BLaER1 (cell line): ENCODE measurements around the gene RASGRP3.
A peak's percentile ranks its signal among the peaks of the same experiment; 100 is the strongest.

Experiments used
- H3K27ac ChIP-seq: shearing (Covaris generic); formaldehyde crosslinking; 2 replicates; pipeline ENCODE4 v1.8.1; 2022
- H3K27me3 ChIP-seq: shearing (Covaris generic); formaldehyde crosslinking; 2 replicates; pipeline ENCODE4 v1.8.1; 2022
- H3K36me3 ChIP-seq: shearing (Covaris generic); formaldehyde crosslinking; 2 replicates; pipeline ENCODE4 v1.8.1; 2022
- H3K4me1 ChIP-seq: shearing (Covaris generic); formaldehyde crosslinking; 2 replicates; pipeline ENCODE4 v1.8.1; 2022
- H3K4me2 ChIP-seq: shearing (Covaris generic); formaldehyde crosslinking; 2 replicates; pipeline ENCODE4 v1.8.1; 2022
- H3K4me3 ChIP-seq: shearing (Covaris generic); formaldehyde crosslinking; 2 replicates; pipeline ENCODE4 v1.8.1; 2022
- H3K9ac ChIP-seq: shearing (Covaris generic); formaldehyde crosslinking; 2 replicates; pipeline ENCODE4 v1.8.1; 2022
- H3K9me3 ChIP-seq: shearing (Covaris generic); formaldehyde crosslinking; 2 replicates; pipeline ENCODE4 v1.8.1; 2022
- H4K20me1 ChIP-seq: shearing (Covaris generic); formaldehyde crosslinking; 2 replicates; pipeline ENCODE4 v1.8.1; 2022
- Cebpa-rat ChIP-seq: shearing (Covaris generic); IDR thresholded peaks from 2 replicates; pipeline ENCODE4 v1.8.1; 2022

The RASGRP3 gene

DNA sequence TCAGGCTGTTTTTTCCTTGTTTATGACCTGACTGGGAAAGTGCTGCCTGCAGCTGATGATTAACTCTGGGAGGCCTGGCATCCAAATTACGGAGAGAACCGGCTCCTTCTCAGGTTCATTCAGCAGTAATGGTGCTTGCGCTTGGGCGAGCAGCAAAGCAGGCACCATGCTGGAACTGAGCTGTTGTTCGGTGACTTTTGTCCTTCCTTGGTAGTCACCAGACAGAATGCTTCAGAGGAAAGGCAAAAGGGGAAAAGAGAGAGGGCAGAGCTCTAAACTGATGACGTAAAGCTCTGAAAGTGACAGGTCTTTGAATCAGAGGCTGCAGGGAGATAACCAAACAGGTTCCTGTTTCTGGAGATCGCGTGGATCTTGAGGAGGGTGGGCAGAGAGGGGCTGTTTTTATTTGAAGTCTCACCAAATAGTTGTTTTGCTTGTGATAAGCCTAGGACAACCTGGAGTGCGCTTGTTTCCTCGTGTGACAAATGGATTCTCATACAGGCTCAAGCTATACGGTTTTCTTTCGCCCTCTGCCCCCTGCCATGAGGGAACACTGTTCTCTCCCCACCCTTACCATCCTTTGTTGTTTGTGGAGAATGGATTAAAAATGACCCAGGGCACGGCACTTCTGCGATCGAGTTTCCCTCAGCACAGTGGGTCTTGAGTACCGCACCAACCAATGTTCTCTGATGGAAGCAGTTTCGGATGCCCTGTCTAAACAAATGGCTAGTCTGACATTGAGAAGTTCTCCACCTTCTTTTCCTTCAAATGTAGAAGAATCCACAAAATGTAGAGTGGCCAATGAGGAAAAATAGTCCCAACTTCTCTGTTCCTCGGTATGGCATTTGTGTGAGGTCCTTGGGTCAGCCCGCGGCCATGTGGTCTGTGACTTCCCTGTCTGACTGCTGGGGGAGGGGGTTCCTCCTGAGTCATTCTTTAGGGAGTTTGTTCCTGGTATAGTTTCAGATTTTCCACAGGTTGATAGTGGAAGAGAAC is 1.3 kb downstream of the RASGRP3 start:
- Histone ChIP-seq H3K4me3 (0 out of 2 replicates have a peak overlapping the region, but pooled peaks have one; percentile 66), H3K9me3 (no peaks in the 10 kb centered on the region), H4K20me1 (no peaks in the 10 kb centered on the region), H3K27me3 (no peaks in the 10 kb centered on the region), H3K4me1 (peaks cover 32% of the 10 kb centered on the region), H3K36me3 (no peaks in the 10 kb centered on the region), H3K4me2 (peak overlapping the region; percentile 81), H3K9ac (no peak overlapping the region), H3K27ac (no peak overlapping the region)
- TF ChIP-seq Cebpa-rat = no peak

- TF ChIP-seq Cebpa-rat = no peak
- no peak overlapping the region for H3K27ac ChIP-seq
- peaks cover 32% of the 10 kb centered on the region for H3K4me1 ChIP-seq
- no peak overlapping the region for H3K4me3 ChIP-seq
- H3K9me3 ChIP-seq = no peaks in the 10 kb centered on the region
- no peaks in the 10 kb centered on the region for H3K36me3 ChIP-seq
- no peaks in the 10 kb centered on the region for H4K20me1 ChIP-seq
- no peaks in the 10 kb centered on the region for H3K27me3 ChIP-seq
- no peak overlapping the region for H3K4me2 ChIP-seq
- H3K9ac ChIP-seq = no peak overlapping the region
Measured at GRCh38 chr2:33478968-33479731, 2.7 kb downstream of the RASGRP3 start.

- H3K27ac ChIP-seq = no peak overlapping the region
- H3K9ac ChIP-seq = no peak overlapping the region
- no peak for TF ChIP-seq Cebpa-rat
- peaks cover 17% of the 10 kb centered on the region for H3K4me1 ChIP-seq
- H3K27me3 ChIP-seq = no peaks in the 10 kb centered on the region
- no peaks in the 10 kb centered on the region for H3K36me3 ChIP-seq
- no peak overlapping the region for H3K4me2 ChIP-seq
- no peak overlapping the region for H3K4me3 ChIP-seq
- no peaks in the 10 kb centered on the region for H4K20me1 ChIP-seq
- H3K9me3 ChIP-seq = peaks cover 21% of the 10 kb centered on the region
Measured at GRCh38 chr2:33482518-33482917, 6.1 kb downstream of the RASGRP3 start.

DNA sequence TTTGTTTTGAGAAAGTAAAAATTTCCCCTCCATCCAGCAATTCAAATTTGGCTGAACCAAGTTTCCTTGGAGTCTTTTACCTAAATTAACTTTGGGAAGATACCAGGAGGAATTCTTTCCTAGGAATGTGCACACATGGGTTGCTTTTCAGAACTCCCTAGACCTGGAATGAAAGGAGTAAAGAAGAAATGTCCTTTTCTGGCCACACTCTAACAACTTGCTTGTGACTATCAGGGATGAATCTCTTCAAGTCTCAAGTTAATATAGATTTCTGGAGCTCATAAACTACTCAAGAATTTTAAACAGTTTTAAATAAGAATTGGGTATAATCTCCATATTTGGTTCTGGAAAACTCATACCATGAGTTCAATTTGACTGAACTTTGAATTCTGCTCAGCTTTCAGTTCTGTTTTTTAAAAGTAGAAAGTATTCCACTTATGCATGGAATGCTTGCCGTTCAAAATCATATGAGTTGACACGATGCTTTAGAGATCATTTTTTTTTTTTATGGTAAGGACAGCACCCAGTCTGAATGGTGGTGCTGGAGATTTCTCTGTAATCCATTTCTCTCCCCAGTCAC is 7.7 kb downstream of the RASGRP3 start:
- Histone ChIP-seq H3K4me2 (no peak overlapping the region), H3K9me3 (peaks cover 25% of the 10 kb centered on the region), H3K4me3 (no peak overlapping the region), H3K9ac (no peak overlapping the region), H3K27ac (no peak overlapping the region), H3K27me3 (no peaks in the 10 kb centered on the region), H3K4me1 (peaks cover 10% of the 10 kb centered on the region), H3K36me3 (no peaks in the 10 kb centered on the region), H4K20me1 (no peaks in the 10 kb centered on the region)
- no peak for TF ChIP-seq Cebpa-rat

GRCh38 chr2:33485051-33485450 is 8.6 kb downstream of the RASGRP3 start:
- Histone ChIP-seq H3K9me3 (peaks cover 25% of the 10 kb centered on the region), H3K27me3 (no peaks in the 10 kb centered on the region), H3K27ac (no peak overlapping the region), H3K36me3 (no peaks in the 10 kb centered on the region), H3K4me3 (no peak overlapping the region), H3K9ac (no peak overlapping the region), H3K4me1 (peaks cover 9% of the 10 kb centered on the region), H4K20me1 (no peaks in the 10 kb centered on the region), H3K4me2 (no peak overlapping the region)
- no peak for TF ChIP-seq Cebpa-rat

DNA sequence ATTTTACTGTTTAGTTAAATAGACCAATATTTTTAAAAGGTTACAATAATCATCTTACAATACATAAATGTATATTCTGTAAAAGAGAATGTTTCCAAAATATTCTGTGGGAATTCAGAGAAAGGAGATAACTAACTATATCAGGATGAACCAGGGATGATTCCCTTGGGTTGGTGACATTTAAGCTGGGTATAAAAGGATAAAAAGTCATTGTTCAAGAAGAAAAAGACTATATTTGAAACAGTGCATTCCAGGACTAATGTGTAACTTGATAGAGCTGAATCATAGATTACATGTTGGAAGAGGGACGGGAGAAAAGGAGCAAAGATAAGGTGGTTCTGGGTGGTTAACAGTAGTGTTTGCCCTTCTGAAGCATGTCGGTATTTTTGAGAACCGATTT is 10.1 kb downstream of the RASGRP3 start:
- H3K4me2 ChIP-seq = no peak overlapping the region
- H3K9ac ChIP-seq = no peak overlapping the region
- no peaks in the 10 kb centered on the region for H3K36me3 ChIP-seq
- H3K4me3 ChIP-seq = no peak overlapping the region
- H4K20me1 ChIP-seq = no peaks in the 10 kb centered on the region
- H3K4me1 ChIP-seq = peaks cover 11% of the 10 kb centered on the region
- TF ChIP-seq Cebpa-rat = no peak
- no peaks in the 10 kb centered on the region for H3K27me3 ChIP-seq
- H3K27ac ChIP-seq = no peak overlapping the region
- H3K9me3 ChIP-seq = peaks cover 25% of the 10 kb centered on the region

GRCh38 chr2:33488178-33488690 is 11.8 kb downstream of the RASGRP3 start:
- Histone ChIP-seq H3K9ac (no peak overlapping the region), H3K36me3 (no peaks in the 10 kb centered on the region), H3K4me1 (peaks cover 11% of the 10 kb centered on the region), H4K20me1 (no peaks in the 10 kb centered on the region), H3K9me3 (peaks cover 25% of the 10 kb centered on the region), H3K27ac (no peak overlapping the region), H3K4me3 (no peak overlapping the region), H3K4me2 (no peak overlapping the region), H3K27me3 (no peaks in the 10 kb centered on the region)
- TF ChIP-seq Cebpa-rat = no peak

DNA sequence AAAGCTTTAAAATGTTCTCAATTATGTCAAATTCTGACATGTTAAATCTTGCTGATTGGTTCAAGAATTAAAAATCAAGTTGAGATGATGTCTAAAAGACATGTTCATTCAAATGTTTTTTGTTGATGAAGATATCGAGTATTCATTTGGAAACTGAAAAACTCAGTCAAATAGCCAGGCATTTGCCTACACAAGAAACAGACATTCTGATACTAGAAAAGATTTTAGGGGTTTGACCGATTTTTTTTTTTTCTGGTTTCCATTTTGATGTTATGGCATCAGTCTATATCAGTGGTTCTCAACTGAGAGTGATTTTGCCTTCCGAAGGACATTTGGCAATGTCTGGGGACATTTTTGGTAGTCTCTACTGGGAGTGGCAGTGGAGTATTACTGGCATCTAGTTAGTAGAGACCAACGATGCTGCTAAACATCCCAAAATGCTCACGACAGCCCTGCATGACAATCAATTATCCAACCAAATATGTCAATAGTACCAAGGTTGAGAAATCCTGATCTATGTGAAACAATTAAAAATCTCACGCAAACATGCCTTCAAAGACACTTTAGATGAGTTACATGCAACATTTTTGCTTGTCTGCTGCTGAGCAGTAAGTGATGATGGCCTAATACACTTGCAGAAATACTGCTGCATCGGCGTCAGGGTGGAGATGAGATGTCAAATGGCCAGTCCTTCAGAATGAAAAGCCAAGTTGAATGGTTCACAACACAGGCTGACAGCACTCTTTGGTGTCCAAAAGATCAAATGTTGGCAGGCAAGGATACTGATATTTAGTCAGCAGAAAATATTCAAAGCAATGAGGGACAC is 12.5 kb downstream of the RASGRP3 start:
- H3K4me1 ChIP-seq = peaks cover 11% of the 10 kb centered on the region
- peaks cover 25% of the 10 kb centered on the region for H3K9me3 ChIP-seq
- no peak for TF ChIP-seq Cebpa-rat
- H3K4me2 ChIP-seq = no peak overlapping the region
- H3K36me3 ChIP-seq = no peaks in the 10 kb centered on the region
- no peak overlapping the region for H3K9ac ChIP-seq
- no peaks in the 10 kb centered on the region for H4K20me1 ChIP-seq
- no peaks in the 10 kb centered on the region for H3K27me3 ChIP-seq
- no peak overlapping the region for H3K4me3 ChIP-seq
- no peak overlapping the region for H3K27ac ChIP-seq

DNA sequence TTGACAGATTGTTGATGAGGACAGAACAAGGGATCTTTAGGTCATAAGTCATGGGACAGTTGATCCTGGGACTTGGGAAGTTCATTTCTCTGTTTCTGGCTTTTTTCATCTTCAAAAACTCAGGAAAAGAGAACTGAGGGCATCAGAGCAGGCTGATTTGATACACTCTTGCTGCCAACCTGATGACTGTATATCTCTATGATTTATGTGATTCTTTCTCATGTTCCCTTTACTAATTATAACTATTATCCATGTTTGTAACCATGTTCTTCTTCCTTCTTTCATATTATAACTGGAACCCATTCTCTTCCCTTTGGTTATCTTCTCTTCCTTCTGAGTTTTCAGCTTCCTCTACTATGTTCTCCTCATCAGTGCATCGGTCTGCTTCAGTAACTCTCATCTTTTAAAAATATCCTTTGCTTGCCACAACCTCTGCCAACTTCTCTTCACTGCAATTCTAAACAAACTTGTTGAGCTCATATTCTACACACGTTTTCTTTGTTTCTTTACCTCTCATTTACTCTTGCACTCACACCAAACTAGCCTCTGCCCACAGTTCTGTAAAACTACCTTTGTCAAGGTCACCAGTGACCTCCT is 13.5 kb downstream of the RASGRP3 start:
- H3K4me2 ChIP-seq = peak overlapping the region; percentile 43

More for the DNA sequence above, 13.5 kb downstream of the RASGRP3 start:
- Histone ChIP-seq H3K36me3 (no peaks in the 10 kb centered on the region), H3K9me3 (peaks cover 25% of the 10 kb centered on the region), H3K27me3 (no peaks in the 10 kb centered on the region), H3K4me3 (no peak overlapping the region), H3K27ac (no peak overlapping the region), H3K9ac (no peak overlapping the region), H4K20me1 (no peaks in the 10 kb centered on the region), H3K4me1 (peaks cover 11% of the 10 kb centered on the region)
- no peak for TF ChIP-seq Cebpa-rat
